NCI-H526 treated with DMSO at 0.1 percent for 48 hours (cell line): Measurements from ENCODE around the gene LMBR1L.
"Not testable (repeated sequence)": the region's sequence is repeated elsewhere in the genome, so short reads cannot be mapped to it uniquely, and the experiment has no call there.

Experiments
- DNase-seq: peaks from one replicate; lab custom pipeline; 2025; lab: John Stamatoyannopoulos, UW

LMBR1L gene

GRCh38 chr12:49110464-49111155 is at the start of gene LMBR1L:
TSS of gene LMBR1L (minus strand) at chr12:49110847. CDS start at chr12:49110555, 292 bp downstream.
- peak; percentile 94 for DNase-seq

GRCh38 chr12:49160399-49160798 is 49.8 kb upstream of the LMBR1L start:
- DNase-seq: peak; percentile 34

- no peak for DNase-seq
Observed at GRCh38 chr12:49154221-49154620, 43.6 kb upstream of the LMBR1L start.

- DNase-seq: no peak
Observed at GRCh38 chr12:49147384-49147783, 36.7 kb upstream of the LMBR1L start.

GRCh38 chr12:49146406-49146805 is 35.8 kb upstream of the LMBR1L start:
- no peak for DNase-seq

- DNase-seq: no peak
Observed at GRCh38 chr12:49144384-49144783, 33.7 kb upstream of the LMBR1L start.

- DNase-seq: no peak
Observed at GRCh38 chr12:49138999-49139398, 28.4 kb upstream of the LMBR1L start.

GRCh38 chr12:49138587-49138986 is 27.9 kb upstream of the LMBR1L start:
- no peak for DNase-seq

GRCh38 chr12:49137476-49137875 is 26.8 kb upstream of the LMBR1L start:
- no peak for DNase-seq

GRCh38 chr12:49136997-49137396 is 26.4 kb upstream of the LMBR1L start:
- DNase-seq: not testable (repeated sequence)

GRCh38 chr12:49133590-49133989 is 22.9 kb upstream of the LMBR1L start:
- no peak for DNase-seq

GRCh38 chr12:49133014-49133413 is 22.4 kb upstream of the LMBR1L start:
- peak; percentile 55 for DNase-seq

- peak; percentile 61 for DNase-seq
Observed at GRCh38 chr12:49131894-49132461, 21.3 kb upstream of the LMBR1L start.

GRCh38 chr12:49131051-49131893 is 20.6 kb upstream of the LMBR1L start, which contains the start of gene TUBA1B:
TSS of gene TUBA1B (minus strand) at chr12:49131395. CDS start at chr12:49131300, 95 bp downstream.
- DNase-seq: peak; percentile 85

- DNase-seq: peak; percentile 76
Observed at GRCh38 chr12:49130151-49131050, 19.8 kb upstream of the LMBR1L start.

GRCh38 chr12:49129332-49130150 is 18.9 kb upstream of the LMBR1L start:
- DNase-seq: no peak

- not testable (repeated sequence) for DNase-seq
Observed at GRCh38 chr12:49127971-49128370, 17.3 kb upstream of the LMBR1L start.

GRCh38 chr12:49126852-49127763 is 16.5 kb upstream of the LMBR1L start:
- no peak for DNase-seq

- DNase-seq: peak; percentile 39
Observed at GRCh38 chr12:49121047-49121696, 10.5 kb upstream of the LMBR1L start.
